GM19328 (cell line): ENCODE measurements around the gene FAM120AOS.

Experiments used
- ATAC-seq: cut with Tn5 transposase; IDR thresholded peaks from one replicate; pipeline ENCODE4 v1.9.1; 2021; ENCODE audit warnings: mild to moderate bottlenecking, moderate library complexity; ENCODE audit not compliant: unreplicated experiment

FAM120AOS gene

GRCh38 chr9:93467462-93467861 is 14.1 kb upstream of the FAM120AOS start:
- ATAC-seq, result no peak

GRCh38 chr9:93467062-93467416 is 13.7 kb upstream of the FAM120AOS start:
- ATAC-seq, result no peak

GRCh38 chr9:93466416-93467061 is 13.2 kb upstream of the FAM120AOS start:
- no peak for ATAC-seq

- ATAC-seq, result no peak
Observed at GRCh38 chr9:93465855-93466254, 12.5 kb upstream of the FAM120AOS start.

GRCh38 chr9:93464876-93465275 is 11.5 kb upstream of the FAM120AOS start:
- ATAC-seq, result no peak

GRCh38 chr9:93464395-93464794 is 11.0 kb upstream of the FAM120AOS start:
- ATAC-seq, result no peak

- ATAC-seq, result no peak
Observed at GRCh38 chr9:93463638-93464248, 10.4 kb upstream of the FAM120AOS start.

- no peak for ATAC-seq
Observed at GRCh38 chr9:93461821-93462220, 8.4 kb upstream of the FAM120AOS start.

- ATAC-seq, result no peak
Observed at GRCh38 chr9:93461414-93461743, 8.0 kb upstream of the FAM120AOS start.

GRCh38 chr9:93460689-93461413 is 7.5 kb upstream of the FAM120AOS start:
- no peak for ATAC-seq

- ATAC-seq, result no peak
Observed at GRCh38 chr9:93459432-93459847, 6.1 kb upstream of the FAM120AOS start.

- ATAC-seq, result no peak
Observed at GRCh38 chr9:93458712-93459111, 5.3 kb upstream of the FAM120AOS start.

GRCh38 chr9:93457006-93457405 is 3.6 kb upstream of the FAM120AOS start:
- ATAC-seq, result no peak

GRCh38 chr9:93456504-93456903 is 3.1 kb upstream of the FAM120AOS start:
- no peak for ATAC-seq

GRCh38 chr9:93456022-93456421 is 2.6 kb upstream of the FAM120AOS start:
- no peak for ATAC-seq

GRCh38 chr9:93452710-93453046 is 703 bp downstream of the FAM120AOS start:
- ATAC-seq, result no peak

GRCh38 chr9:93451849-93452709 is 1.3 kb downstream of the FAM120AOS start:
- no peak for ATAC-seq

- ATAC-seq, result peak; percentile 60
Observed at GRCh38 chr9:93450945-93451815, 2.2 kb downstream of the FAM120AOS start, which contains the start of gene FAM120A. FAM120A (plus strand) TSS chr9:93451685; CDS start chr9:93451916, 231 bp downstream.

GRCh38 chr9:93447655-93448054 is 5.7 kb downstream of the FAM120AOS start:
- no peak for ATAC-seq

- no peak for ATAC-seq
Observed at GRCh38 chr9:93446073-93446472, 7.3 kb downstream of the FAM120AOS start.
